ENCODE data around the gene COL4A1. TPM values are rescaled to one million over a fixed set of nuclear protein-coding genes. Genes with fewer than 3 reads are reported as not detected.

Gene COL4A1
- total RNA-seq, 2 donors from 2014 or later = 27.0 to 97.0 TPM

- Histone ChIP-seq H3K9me3 (no peaks in the 10 kb centered on the region), H3K27me3 (no peaks in the 10 kb centered on the region), H3K4me1 (no peaks in the 10 kb centered on the region), H3K9ac (ENCODE audit: low read depth in 2 of 2, low read length in 2 of 2) (no peak overlapping the region), H3K36me3 (no peaks in the 10 kb centered on the region), H3K27ac (no peak overlapping the region), H3K4me3 (no peak overlapping the region)
- intact Hi-C loops (cut with DNase I) = no loop called here
- no peak for TF ChIP-seq CTCF (IDR thresholded peaks at IDR 0.05)
- DNase-seq = no peak
Observed at GRCh38 chr13:110332750-110333149, 25.8 kb upstream of the COL4A1 start.

GRCh38 chr13:110331362-110331761 lies 24.4 kb upstream of the COL4A1 start:
- intact Hi-C loops (cut with DNase I) = no loop called here
- H3K36me3 ChIP-seq = no peaks in the 10 kb centered on the region
- H3K4me1 ChIP-seq = no peaks in the 10 kb centered on the region
- H3K4me3 ChIP-seq = no peak overlapping the region
- TF ChIP-seq CTCF (IDR thresholded peaks at IDR 0.05) = no peak
- no peak for DNase-seq
- H3K27ac ChIP-seq = peak overlapping the region; percentile 30
- H3K27me3 ChIP-seq = no peaks in the 10 kb centered on the region
- no peak overlapping the region for H3K9ac ChIP-seq (ENCODE audit: low read depth in 2 of 2, low read length in 2 of 2)
- H3K9me3 ChIP-seq = no peaks in the 10 kb centered on the region

- intact Hi-C loops (cut with DNase I) = no loop called here
- no peaks in the 10 kb centered on the region for H3K4me1 ChIP-seq
Observed at GRCh38 chr13:110330491-110331011, 23.6 kb upstream of the COL4A1 start.

GRCh38 chr13:110329798-110330461 lies 23.0 kb upstream of the COL4A1 start:
- Histone ChIP-seq H3K36me3 (no peaks in the 10 kb centered on the region), H3K9me3 (no peaks in the 10 kb centered on the region), H3K27me3 (no peaks in the 10 kb centered on the region), H3K4me1 (no peaks in the 10 kb centered on the region), H3K4me3 (no peak overlapping the region), H3K27ac (peak overlapping the region; percentile 30), H3K9ac (ENCODE audit: low read depth in 2 of 2, low read length in 2 of 2) (no peak overlapping the region)
- no peak for TF ChIP-seq CTCF (IDR thresholded peaks at IDR 0.05)
- intact Hi-C loops (cut with DNase I) = no loop called here
- no peak for DNase-seq

More at GRCh38 chr13:110330491-110331011, 23.6 kb upstream of the COL4A1 start:
- H3K4me3 ChIP-seq = no peak overlapping the region
- DNase-seq = no peak
- no peaks in the 10 kb centered on the region for H3K36me3 ChIP-seq
- peak overlapping the region; percentile 30 for H3K27ac ChIP-seq
- H3K27me3 ChIP-seq = no peaks in the 10 kb centered on the region
- no peaks in the 10 kb centered on the region for H3K9me3 ChIP-seq
- no peak overlapping the region for H3K9ac ChIP-seq (ENCODE audit: low read depth in 2 of 2, low read length in 2 of 2)
- no peak for TF ChIP-seq CTCF (IDR thresholded peaks at IDR 0.05)

DNA sequence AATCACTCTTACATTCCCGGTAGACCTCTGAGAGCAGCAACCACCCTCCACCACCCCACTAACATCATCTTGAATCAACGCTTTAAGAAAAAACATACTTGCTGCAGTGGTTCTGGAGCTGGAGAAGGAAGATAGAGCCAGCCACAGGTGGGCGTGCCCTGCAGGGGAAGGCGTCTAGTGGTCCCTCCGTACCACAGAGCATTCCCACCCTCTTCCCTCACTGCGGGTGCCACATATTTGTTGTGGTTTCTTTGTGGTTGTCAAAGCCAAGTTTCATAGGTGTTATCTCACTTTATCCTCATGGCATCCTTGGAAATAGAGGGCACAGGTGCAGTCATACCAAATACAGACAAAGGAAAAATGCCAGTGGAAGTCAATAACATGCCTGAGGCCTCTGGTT lies 22.3 kb upstream of the COL4A1 start:
- Histone ChIP-seq H3K36me3 (no peaks in the 10 kb centered on the region), H3K4me3 (no peak overlapping the region), H3K27me3 (no peaks in the 10 kb centered on the region), H3K4me1 (no peaks in the 10 kb centered on the region), H3K9me3 (no peaks in the 10 kb centered on the region), H3K27ac (peak overlapping the region; percentile 29), H3K9ac (ENCODE audit: low read depth in 2 of 2, low read length in 2 of 2) (no peak overlapping the region)
- no peak for DNase-seq
- TF ChIP-seq CTCF (IDR thresholded peaks at IDR 0.05) = no peak
- intact Hi-C loops (cut with DNase I) = no loop called here

Data from colonic mucosa (tissue), 4 donors.